Muscle layer of duodenum (tissue), 2 donors: Measurements from ENCODE around the gene SLC25A13.
"Not testable (repeated sequence)": the region's sequence is repeated elsewhere in the genome, so short reads cannot be mapped to it uniquely, and the experiment has no call there.

Experiments
- H3K27ac ChIP-seq: one replicate; pipeline ENCODE4 v1.7.0; 2013; ENCODE audit warnings: mild to moderate bottlenecking, low read length
- H3K27me3 ChIP-seq: one replicate; pipeline ENCODE4 v1.7.0; 2013; ENCODE audit warnings: low read depth, mild to moderate bottlenecking, control low read depth, low read length
- H3K36me3 ChIP-seq, 2 donors: one replicate each; pipeline ENCODE4 v1.7.0; 2013; ENCODE audit warnings: low read length in 2 of 2, control low read depth in 1 of 2, mild to moderate bottlenecking in 1 of 2; ENCODE audit not compliant: insufficient read depth in 2 of 2, control insufficient read depth in 1 of 2
- H3K4me1 ChIP-seq, 2 donors: one replicate each; pipeline ENCODE4 v1.7.0; 2013; ENCODE audit warnings: low read length in 2 of 2, mild to moderate bottlenecking in 2 of 2, control low read depth in 1 of 2, moderate library complexity in 1 of 2; ENCODE audit not compliant: insufficient read depth in 2 of 2, control insufficient read depth in 1 of 2
- H3K4me3 ChIP-seq, 2 donors: one replicate each; pipeline ENCODE4 v1.7.0; 2013; ENCODE audit warnings: low read length in 2 of 2, low read depth in 1 of 2, mild to moderate bottlenecking in 1 of 2
- H3K9me3 ChIP-seq, 2 donors: one replicate each; pipeline ENCODE4 v1.7.0; 2013; ENCODE audit warnings: low read length in 2 of 2, control low read depth in 1 of 2, mild to moderate bottlenecking in 1 of 2; ENCODE audit not compliant: control insufficient read depth in 1 of 2
- donor health status: healthy.

The SLC25A13 gene

DNA sequence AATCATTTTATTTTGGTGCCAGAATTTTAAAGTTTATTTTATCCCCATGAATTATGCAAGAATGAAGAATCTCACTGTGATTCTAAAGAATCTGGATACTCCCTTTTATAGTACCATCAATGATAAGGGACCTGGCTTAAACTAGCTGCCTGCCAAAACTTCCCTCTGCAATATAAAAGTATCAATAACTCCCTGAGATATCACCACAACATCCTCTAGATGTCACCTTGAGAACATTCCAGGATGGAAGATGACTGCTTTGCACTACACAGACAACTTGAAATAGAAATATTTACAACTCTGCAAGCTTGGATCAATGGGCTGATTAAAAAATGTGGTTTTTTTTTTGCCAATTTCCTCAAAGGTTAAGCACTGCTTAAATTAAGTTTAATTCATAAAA lies 142.1 kb downstream of the SLC25A13 start:
- Histone ChIP-seq H3K27me3 (no peaks in the 10 kb centered on the region), H3K9me3 (no peaks in the 10 kb centered on the region), H3K4me3 (no peak overlapping the region), H3K27ac (no peak overlapping the region), H3K4me1 (no peaks in the 10 kb centered on the region), H3K36me3 (peaks cover 37 to 42% of the 10 kb centered on the region in 2 donors)

DNA sequence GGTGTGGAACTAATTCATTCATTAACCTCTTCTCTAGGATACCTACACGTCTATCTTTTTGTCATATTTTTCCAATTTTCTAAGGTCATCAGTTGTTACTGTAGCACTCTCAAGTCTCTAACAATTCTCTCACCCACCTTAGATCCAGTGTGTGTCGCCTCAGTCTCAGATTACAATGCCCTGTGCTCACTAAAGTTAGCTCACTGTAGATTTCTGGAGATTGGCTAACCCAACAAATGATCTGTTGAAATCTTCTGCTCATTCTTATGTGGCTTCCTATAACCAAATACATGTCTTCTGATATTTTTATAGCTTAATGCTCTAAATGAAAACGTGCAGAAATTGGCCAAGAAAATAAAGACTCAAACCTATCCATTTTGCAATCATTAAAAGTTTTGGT lies 142.6 kb downstream of the SLC25A13 start:
- H3K27ac ChIP-seq: no peak overlapping the region
- no peaks in the 10 kb centered on the region for H3K9me3 ChIP-seq
- H3K27me3 ChIP-seq: no peaks in the 10 kb centered on the region
- H3K36me3 ChIP-seq: peaks cover 33 to 37% of the 10 kb centered on the region in 2 donors
- H3K4me3 ChIP-seq: no peak overlapping the region
- no peaks in the 10 kb centered on the region for H3K4me1 ChIP-seq

DNA sequence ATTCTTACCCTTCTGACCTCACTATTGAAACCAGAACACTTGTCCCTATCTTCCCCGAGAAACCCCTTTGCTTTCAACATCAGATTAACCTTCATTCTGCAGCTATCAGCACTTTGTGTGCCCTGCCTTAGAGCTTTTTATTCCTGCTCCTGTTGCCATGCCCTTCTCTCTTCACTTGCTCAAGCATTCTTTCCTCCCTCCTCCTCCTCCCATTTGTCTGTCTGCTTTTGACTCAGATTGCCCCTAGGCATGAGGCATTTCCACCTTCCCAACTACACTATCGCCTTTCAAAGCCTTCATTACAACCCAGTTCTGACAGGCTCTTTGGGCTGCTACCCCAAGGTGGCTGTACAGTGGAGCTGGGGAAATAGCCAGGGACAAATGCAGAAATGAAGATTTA lies 143.3 kb downstream of the SLC25A13 start:
- peaks cover 27 to 35% of the 10 kb centered on the region in 2 donors for H3K36me3 ChIP-seq
- H3K4me3 ChIP-seq: no peak overlapping the region
- no peaks in the 10 kb centered on the region for H3K27me3 ChIP-seq
- no peaks in the 10 kb centered on the region for H3K4me1 ChIP-seq
- H3K9me3 ChIP-seq: no peaks in the 10 kb centered on the region
- no peak overlapping the region for H3K27ac ChIP-seq

DNA sequence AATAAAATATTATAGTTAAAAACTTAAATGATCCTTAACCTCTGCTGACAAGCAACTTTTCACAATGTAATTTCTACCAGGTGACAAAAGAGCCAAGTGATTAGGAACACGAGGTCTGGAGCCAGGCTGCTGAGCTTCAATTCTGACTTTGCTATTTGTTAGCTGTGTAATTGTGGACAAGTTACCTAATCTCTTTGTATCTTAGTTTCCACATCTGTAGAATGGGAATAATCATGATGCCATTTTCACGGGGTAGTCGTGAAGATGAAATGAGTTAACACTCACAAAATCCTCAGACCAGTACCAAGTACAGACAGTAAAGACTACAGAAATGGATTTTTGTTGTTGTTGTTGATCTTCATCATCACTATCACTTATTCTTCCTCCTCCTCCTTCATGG lies 144.5 kb downstream of the SLC25A13 start:
- Histone ChIP-seq H3K27me3 (no peaks in the 10 kb centered on the region), H3K9me3 (no peaks in the 10 kb centered on the region), H3K4me1 (no peaks in the 10 kb centered on the region), H3K27ac (no peak overlapping the region), H3K36me3 (peaks cover 17 to 25% of the 10 kb centered on the region in 2 donors), H3K4me3 (no peak overlapping the region)

DNA sequence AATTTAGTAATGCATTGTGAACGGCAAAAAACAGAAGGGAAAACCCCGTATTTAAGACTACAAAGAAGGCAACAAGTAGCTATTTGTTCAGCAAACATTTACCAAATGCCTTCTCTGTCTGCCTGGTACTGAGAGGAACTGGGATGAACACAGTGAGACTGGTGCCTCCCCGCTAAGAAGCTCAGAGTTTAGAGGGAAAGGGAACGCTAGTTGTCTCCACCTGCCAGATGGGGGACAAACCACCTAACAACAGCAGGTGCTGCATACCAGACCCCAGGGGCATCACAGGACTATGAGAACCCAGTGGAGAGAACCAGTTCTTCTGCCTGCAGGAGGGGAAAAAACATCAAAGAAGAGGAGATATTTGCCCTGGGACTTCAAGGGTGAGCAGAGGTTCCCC lies 147.1 kb downstream of the SLC25A13 start:
- Histone ChIP-seq H3K36me3 (peaks cover 19 to 24% of the 10 kb centered on the region in 2 donors), H3K4me3 (no peak overlapping the region), H3K9me3 (no peaks in the 10 kb centered on the region), H3K27ac (no peak overlapping the region), H3K27me3 (no peaks in the 10 kb centered on the region), H3K4me1 (no peaks in the 10 kb centered on the region)

DNA sequence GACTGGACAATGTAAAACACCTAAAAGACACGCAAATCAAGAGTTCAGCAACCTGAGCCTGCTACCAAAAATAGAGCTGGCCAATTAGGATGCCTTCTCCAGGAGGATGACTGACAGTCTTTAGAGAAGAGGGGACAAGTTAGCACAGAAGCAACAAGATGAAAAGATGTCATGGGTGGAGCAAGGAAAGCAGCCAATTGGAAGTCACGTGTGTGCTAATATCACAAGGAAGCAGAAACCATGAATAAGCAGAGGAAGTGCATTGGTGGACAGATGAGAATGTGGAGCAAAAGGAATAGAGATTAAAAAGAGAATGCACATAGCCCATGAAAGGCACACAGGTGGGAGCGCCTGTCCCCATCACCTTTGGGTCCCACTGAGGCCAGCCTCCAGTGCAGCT lies 148.1 kb downstream of the SLC25A13 start:
- peaks cover 16 to 22% of the 10 kb centered on the region in 2 donors for H3K36me3 ChIP-seq
- no peak overlapping the region for H3K27ac ChIP-seq
- no peaks in the 10 kb centered on the region for H3K9me3 ChIP-seq
- no peaks in the 10 kb centered on the region for H3K4me1 ChIP-seq
- H3K27me3 ChIP-seq: no peaks in the 10 kb centered on the region
- H3K4me3 ChIP-seq: no peak overlapping the region

DNA sequence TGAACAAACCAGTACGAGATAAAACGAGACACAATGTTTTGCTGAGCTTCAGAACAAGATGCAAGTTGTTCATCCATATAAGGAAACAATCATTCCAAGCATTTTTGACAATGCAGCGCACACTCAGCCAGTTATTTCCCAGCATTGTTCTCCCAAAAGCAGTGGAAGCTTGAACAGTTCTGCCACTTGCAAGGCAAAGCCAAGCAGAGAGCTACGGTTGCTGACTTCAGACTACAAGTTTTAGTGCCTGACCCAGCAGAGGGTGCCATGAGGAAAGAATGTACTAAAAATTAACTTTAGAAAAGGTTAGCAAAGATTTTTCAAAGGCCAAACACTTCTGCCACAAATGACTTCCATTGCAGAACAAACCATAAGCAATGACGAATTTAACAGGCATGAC lies 152.5 kb downstream of the SLC25A13 start:
- Histone ChIP-seq H3K4me1 (no peaks in the 10 kb centered on the region), H3K4me3 (no peak overlapping the region), H3K27me3 (no peaks in the 10 kb centered on the region), H3K27ac (no peak overlapping the region), H3K36me3 (peaks cover 15% of the 10 kb centered on the region in 2 donors), H3K9me3 (no peaks in the 10 kb centered on the region)

DNA sequence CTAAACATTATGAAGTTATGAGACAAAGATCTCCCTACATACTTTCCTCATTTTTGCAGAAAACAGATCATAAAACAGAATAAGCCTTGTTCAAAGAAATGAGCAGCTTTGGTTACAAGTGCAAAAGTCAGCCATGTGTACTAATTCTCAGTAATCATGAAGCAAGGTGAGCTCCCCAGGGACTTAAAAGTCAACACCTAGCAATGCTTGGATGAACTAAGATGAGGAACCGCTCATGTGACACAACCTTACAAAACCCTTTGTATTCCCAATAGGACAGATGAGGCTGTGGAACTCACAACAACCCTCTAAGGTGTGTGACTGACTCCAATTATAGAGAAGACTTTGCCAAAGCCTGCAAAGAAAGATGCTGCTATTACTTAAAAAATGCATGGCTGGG lies 154.5 kb downstream of the SLC25A13 start:
- Histone ChIP-seq H3K9me3 (no peaks in the 10 kb centered on the region), H3K4me1 (no peaks in the 10 kb centered on the region), H3K4me3 (no peak overlapping the region), H3K36me3 (peaks cover 20 to 30% of the 10 kb centered on the region in 2 donors), H3K27me3 (no peaks in the 10 kb centered on the region), H3K27ac (no peak overlapping the region)

DNA sequence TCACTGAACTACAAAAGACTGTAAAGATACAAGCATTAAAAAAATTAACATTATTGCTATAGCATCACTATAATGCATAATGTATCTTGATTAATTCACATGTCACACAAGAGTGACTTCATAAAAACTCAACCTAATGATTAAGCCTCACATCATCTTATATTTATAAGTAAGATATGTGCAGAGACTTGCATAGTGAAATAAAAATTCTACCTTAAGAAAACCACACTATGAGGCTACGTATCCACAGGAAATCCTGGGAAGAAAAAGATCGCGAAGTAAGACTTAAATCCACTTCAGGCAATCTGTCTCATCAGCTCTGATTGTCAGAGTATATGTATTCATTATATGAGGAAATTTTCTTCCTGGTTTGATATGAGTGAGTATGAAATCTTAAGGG lies 160.0 kb downstream of the SLC25A13 start:
- no peak overlapping the region for H3K27ac ChIP-seq
- no peaks in the 10 kb centered on the region for H3K27me3 ChIP-seq
- H3K9me3 ChIP-seq: no peaks in the 10 kb centered on the region
- no peak overlapping the region for H3K4me3 ChIP-seq
- no peaks in the 10 kb centered on the region for H3K4me1 ChIP-seq
- peaks cover 14 to 39% of the 10 kb centered on the region in 2 donors for H3K36me3 ChIP-seq

DNA sequence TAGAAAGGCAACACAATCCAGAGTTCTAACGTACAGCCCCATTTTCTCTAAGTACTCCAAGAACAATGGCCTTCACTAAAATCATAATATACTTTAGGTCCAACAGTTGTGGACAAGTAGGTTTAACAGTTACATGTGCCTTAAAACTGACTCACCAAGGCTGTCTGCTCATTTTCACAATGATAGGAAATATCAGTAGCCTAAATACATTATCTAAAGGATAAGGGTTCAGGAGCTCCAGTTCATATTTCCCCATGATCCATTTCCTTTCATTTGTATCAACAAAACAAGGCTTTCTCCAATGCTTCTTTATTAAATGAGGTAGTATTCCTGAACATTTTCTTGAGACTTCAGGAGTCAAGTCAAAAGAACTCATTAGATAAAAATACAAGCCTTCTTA lies 164.0 kb downstream of the SLC25A13 start:
- Histone ChIP-seq H3K27me3 (no peaks in the 10 kb centered on the region), H3K27ac (no peak overlapping the region), H3K4me3 (no peak overlapping the region), H3K4me1 (no peaks in the 10 kb centered on the region), H3K36me3 (peaks cover 0 to 29% of the 10 kb centered on the region in 2 donors), H3K9me3 (no peaks in the 10 kb centered on the region)

DNA sequence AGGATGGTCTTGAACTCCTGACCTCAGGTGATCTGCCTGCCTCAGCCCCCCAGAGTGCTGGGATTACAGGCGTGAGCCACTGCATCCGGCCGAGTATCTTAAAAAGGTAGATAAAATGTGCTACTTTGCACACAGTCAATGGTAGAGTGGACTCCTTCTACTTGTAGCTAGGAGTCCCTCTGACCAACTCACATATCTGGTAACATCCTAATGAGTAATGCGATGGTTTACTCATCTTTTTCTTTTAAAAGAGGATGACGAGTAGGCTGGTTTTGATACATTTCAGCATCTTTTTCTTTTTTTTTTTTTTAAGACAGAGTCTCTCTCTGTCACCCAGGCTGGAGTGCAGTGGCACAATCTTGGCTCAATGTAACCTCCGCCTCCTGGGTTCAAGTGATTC lies 167.4 kb downstream of the SLC25A13 start:
- not testable (repeated sequence) for H3K4me3 ChIP-seq, H3K9me3 ChIP-seq, H3K4me1 ChIP-seq, H3K27me3 ChIP-seq, H3K27ac ChIP-seq
- peaks cover 0 to 26% of the 10 kb centered on the region in 2 donors for H3K36me3 ChIP-seq

DNA sequence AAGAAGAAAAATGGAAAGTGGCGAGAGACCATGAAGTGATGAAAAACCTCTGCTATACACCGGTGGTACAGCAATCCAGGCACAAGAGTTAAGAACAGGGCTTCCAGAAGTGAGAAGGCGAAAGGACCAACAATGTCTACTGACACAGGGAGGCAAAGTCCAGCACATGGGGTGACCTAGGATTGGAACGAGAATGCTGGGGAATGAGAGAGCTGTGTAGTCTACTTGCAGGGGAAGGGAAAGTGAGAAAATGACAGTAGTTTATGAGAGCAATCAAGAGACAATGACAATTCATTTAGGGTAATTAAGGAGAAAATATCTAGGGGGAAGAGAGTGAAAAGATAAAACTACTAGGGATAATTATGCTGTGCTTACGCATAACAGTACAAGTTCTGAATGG lies 169.2 kb downstream of the SLC25A13 start:
- Histone ChIP-seq H3K27ac (no peak overlapping the region), H3K36me3 (peaks cover 3 to 26% of the 10 kb centered on the region in 2 donors), H3K4me3 (no peak overlapping the region), H3K27me3 (no peaks in the 10 kb centered on the region), H3K9me3 (no peaks in the 10 kb centered on the region), H3K4me1 (no peaks in the 10 kb centered on the region)
